ENCODE measurements around the gene UBAC2. TPM values are rescaled to one million over a fixed set of nuclear protein-coding genes. Genes with fewer than 3 reads are reported as not detected.

Gene UBAC2
- total and polyA plus RNA-seq, 4 donors = 32.9 to 42.3 (median 35.3) TPM

DNA sequence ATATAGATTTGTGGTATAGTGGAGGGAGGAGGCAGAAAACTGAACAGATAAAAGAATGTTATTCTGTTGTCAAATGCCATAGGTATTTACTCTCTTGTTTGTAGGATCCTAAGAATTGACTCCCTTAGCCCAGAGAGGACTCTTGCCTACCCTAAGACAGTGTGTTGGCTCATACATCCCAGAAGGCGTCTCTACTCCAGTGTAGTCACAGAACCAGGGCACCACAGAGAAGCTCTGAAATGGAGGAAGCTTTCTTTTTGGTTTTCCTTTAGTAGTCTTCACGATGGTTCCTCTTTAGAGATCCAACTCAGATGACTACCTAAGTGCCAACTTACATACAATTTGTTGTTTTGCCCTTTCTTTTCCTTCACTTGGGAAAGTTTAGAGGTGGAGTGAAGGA lies 92.5 kb downstream of the UBAC2 start:
- Histone ChIP-seq H3K36me3 (ENCODE audit: control insufficient read depth in 4 of 4, insufficient read depth in 3 of 4, low read depth in 1 of 4, low read length in 3 of 4) (peaks cover 0 to 3% (median 0%) of the 10 kb centered on the region in 4 donors), H3K27ac (ENCODE audit: low read depth in 1 of 2, low read length in 2 of 2) (no peak overlapping the region), H3K9me3 (ENCODE audit: control insufficient read depth in 4 of 4, low read length in 3 of 4) (no peaks in the 10 kb centered on the region), H3K9ac (ENCODE audit: low read depth in 1 of 2, low read length in 2 of 2) (no peak overlapping the region), H3K4me3 (ENCODE audit: low read depth in 1 of 3, low read length in 3 of 3) (no peak overlapping the region), H3K4me1 (ENCODE audit: control insufficient read depth in 4 of 4, insufficient read depth in 4 of 4, low read length in 3 of 4) (peaks cover 0 to 2% (median 0%) of the 10 kb centered on the region in 4 donors), H3K27me3 (ENCODE audit: control insufficient read depth in 4 of 4, insufficient read depth in 4 of 4, low read length in 3 of 4) (no peaks in the 10 kb centered on the region)
- 86% methylated on average over 2 of the region's 2 CpGs for WGBS
- TF ChIP-seq FOXA2 (IDR thresholded peaks at IDR 0.05) (no peak), NR2F2 (IDR thresholded peaks at IDR 0.05) (no peak), FOXA1 (IDR thresholded peaks at IDR 0.05) (no peak)
- TF ChIP-seq, protein P1, sequence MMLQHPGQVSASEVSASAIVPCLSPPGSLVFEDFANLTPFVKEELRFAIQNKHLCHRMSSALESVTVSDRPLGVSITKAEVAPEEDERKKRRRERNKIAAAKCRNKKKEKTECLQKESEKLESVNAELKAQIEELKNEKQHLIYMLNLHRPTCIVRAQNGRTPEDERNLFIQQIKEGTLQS (IDR thresholded peaks at IDR 0.05) = no peak
- TF ChIP-seq, protein P2, sequence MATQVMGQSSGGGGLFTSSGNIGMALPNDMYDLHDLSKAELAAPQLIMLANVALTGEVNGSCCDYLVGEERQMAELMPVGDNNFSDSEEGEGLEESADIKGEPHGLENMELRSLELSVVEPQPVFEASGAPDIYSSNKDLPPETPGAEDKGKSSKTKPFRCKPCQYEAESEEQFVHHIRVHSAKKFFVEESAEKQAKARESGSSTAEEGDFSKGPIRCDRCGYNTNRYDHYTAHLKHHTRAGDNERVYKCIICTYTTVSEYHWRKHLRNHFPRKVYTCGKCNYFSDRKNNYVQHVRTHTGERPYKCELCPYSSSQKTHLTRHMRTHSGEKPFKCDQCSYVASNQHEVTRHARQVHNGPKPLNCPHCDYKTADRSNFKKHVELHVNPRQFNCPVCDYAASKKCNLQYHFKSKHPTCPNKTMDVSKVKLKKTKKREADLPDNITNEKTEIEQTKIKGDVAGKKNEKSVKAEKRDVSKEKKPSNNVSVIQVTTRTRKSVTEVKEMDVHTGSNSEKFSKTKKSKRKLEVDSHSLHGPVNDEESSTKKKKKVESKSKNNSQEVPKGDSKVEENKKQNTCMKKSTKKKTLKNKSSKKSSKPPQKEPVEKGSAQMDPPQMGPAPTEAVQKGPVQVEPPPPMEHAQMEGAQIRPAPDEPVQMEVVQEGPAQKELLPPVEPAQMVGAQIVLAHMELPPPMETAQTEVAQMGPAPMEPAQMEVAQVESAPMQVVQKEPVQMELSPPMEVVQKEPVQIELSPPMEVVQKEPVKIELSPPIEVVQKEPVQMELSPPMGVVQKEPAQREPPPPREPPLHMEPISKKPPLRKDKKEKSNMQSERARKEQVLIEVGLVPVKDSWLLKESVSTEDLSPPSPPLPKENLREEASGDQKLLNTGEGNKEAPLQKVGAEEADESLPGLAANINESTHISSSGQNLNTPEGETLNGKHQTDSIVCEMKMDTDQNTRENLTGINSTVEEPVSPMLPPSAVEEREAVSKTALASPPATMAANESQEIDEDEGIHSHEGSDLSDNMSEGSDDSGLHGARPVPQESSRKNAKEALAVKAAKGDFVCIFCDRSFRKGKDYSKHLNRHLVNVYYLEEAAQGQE (IDR thresholded peaks at IDR 0.05) = no peak
- DNase-seq (ENCODE audit: low spot score) = no peak

DNA sequence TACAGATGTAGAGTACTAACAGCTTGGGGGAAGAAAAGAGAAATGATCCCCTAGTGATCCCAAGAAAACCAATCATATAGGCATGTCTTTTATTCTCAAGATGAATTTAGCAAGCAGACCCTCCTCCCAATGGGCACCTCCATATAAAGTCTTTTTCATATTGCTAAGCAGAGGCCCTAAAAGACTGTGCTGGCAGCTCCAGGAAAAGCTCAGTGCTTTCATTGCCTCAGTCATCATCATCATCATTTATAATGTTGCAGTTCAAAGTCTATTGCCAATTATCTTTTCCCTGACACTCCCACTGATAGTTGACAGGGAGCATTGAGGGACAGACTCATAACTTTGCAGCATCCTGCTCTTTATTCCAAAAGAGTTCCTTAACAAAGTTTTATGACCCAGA lies 93.5 kb downstream of the UBAC2 start:
- no peak for DNase-seq (ENCODE audit: low spot score)
- TF ChIP-seq RXRA (IDR thresholded peaks at IDR 0.05) = no peak
- no peak for TF ChIP-seq HNF4G (IDR thresholded peaks at IDR 0.05)
- no peak for TF ChIP-seq JUND (IDR thresholded peaks at IDR 0.05)
- TF ChIP-seq, protein P3, sequence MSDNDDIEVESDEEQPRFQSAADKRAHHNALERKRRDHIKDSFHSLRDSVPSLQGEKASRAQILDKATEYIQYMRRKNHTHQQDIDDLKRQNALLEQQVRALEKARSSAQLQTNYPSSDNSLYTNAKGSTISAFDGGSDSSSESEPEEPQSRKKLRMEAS (IDR thresholded peaks at IDR 0.05) = no peak
- TF ChIP-seq, protein P4, sequence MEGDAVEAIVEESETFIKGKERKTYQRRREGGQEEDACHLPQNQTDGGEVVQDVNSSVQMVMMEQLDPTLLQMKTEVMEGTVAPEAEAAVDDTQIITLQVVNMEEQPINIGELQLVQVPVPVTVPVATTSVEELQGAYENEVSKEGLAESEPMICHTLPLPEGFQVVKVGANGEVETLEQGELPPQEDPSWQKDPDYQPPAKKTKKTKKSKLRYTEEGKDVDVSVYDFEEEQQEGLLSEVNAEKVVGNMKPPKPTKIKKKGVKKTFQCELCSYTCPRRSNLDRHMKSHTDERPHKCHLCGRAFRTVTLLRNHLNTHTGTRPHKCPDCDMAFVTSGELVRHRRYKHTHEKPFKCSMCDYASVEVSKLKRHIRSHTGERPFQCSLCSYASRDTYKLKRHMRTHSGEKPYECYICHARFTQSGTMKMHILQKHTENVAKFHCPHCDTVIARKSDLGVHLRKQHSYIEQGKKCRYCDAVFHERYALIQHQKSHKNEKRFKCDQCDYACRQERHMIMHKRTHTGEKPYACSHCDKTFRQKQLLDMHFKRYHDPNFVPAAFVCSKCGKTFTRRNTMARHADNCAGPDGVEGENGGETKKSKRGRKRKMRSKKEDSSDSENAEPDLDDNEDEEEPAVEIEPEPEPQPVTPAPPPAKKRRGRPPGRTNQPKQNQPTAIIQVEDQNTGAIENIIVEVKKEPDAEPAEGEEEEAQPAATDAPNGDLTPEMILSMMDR (IDR thresholded peaks at IDR 0.05; ENCODE audit: low read depth, low read length, missing input control) = no peak
- no peak for TF ChIP-seq TAF1 (conservative IDR thresholded peaks at IDR 0.05)
- TF ChIP-seq EGR1 (IDR thresholded peaks at IDR 0.05; ENCODE audit: low read depth in 2 of 2) = no peak
- TF ChIP-seq HNF4A (conservative IDR thresholded peaks at IDR 0.05) = no peak
- TF ChIP-seq, protein P5, sequence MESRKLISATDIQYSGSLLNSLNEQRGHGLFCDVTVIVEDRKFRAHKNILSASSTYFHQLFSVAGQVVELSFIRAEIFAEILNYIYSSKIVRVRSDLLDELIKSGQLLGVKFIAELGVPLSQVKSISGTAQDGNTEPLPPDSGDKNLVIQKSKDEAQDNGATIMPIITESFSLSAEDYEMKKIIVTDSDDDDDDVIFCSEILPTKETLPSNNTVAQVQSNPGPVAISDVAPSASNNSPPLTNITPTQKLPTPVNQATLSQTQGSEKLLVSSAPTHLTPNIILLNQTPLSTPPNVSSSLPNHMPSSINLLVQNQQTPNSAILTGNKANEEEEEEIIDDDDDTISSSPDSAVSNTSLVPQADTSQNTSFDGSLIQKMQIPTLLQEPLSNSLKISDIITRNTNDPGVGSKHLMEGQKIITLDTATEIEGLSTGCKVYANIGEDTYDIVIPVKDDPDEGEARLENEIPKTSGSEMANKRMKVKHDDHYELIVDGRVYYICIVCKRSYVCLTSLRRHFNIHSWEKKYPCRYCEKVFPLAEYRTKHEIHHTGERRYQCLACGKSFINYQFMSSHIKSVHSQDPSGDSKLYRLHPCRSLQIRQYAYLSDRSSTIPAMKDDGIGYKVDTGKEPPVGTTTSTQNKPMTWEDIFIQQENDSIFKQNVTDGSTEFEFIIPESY (IDR thresholded peaks at IDR 0.05) = no peak
- no peak for TF ChIP-seq YY1 (IDR thresholded peaks at IDR 0.05)
- no peak for TF ChIP-seq RAD21 (IDR thresholded peaks at IDR 0.05)
- TF ChIP-seq SP1 (IDR thresholded peaks at IDR 0.05) = no peak
- TF ChIP-seq FOXA1 (IDR thresholded peaks at IDR 0.05) = no peak
- no peak for TF ChIP-seq NR2F2 (IDR thresholded peaks at IDR 0.05)
- TF ChIP-seq, protein P2 (IDR thresholded peaks at IDR 0.05) = no peak
- no peak for TF ChIP-seq FOXA2 (IDR thresholded peaks at IDR 0.05)
- no peak for TF ChIP-seq GABPA (IDR thresholded peaks at IDR 0.05 in 1 of 2, conservative IDR thresholded peaks at IDR 0.05 in 1 of 2)
- Histone ChIP-seq H3K4me1 (ENCODE audit: control insufficient read depth in 4 of 4, insufficient read depth in 4 of 4, low read length in 3 of 4) (peaks cover 0 to 2% (median 0%) of the 10 kb centered on the region in 4 donors), H3K36me3 (ENCODE audit: control insufficient read depth in 4 of 4, insufficient read depth in 3 of 4, low read depth in 1 of 4, low read length in 3 of 4) (peaks cover 0 to 3% (median 0%) of the 10 kb centered on the region in 4 donors), H3K9me3 (ENCODE audit: control insufficient read depth in 4 of 4, low read length in 3 of 4) (no peaks in the 10 kb centered on the region), H3K4me3 (ENCODE audit: low read depth in 1 of 3, low read length in 3 of 3) (no peak overlapping the region), H3K27me3 (ENCODE audit: control insufficient read depth in 4 of 4, insufficient read depth in 4 of 4, low read length in 3 of 4) (no peaks in the 10 kb centered on the region), H3K27ac (ENCODE audit: low read depth in 1 of 2, low read length in 2 of 2) (no peak overlapping the region), H3K9ac (ENCODE audit: low read depth in 1 of 2, low read length in 2 of 2) (no peak overlapping the region)
